SK-N-MC (cell line): ENCODE results near the gene C1orf122.

Experiments used
- EZH2 ChIP-seq: fragments of 200-600 bp; sonication (generic); IDR thresholded peaks from one replicate; pipeline ENCODE4 v1.6.1; 2017; ENCODE audit warnings: antibody characterized with exemption
- POLR2AphosphoS5 ChIP-seq: IDR thresholded peaks from 2 replicates; pipeline ENCODE4 v1.6.1; 2012; ENCODE audit warnings: mild to moderate bottlenecking, low read depth, low read length, borderline replicate concordance

DNA sequence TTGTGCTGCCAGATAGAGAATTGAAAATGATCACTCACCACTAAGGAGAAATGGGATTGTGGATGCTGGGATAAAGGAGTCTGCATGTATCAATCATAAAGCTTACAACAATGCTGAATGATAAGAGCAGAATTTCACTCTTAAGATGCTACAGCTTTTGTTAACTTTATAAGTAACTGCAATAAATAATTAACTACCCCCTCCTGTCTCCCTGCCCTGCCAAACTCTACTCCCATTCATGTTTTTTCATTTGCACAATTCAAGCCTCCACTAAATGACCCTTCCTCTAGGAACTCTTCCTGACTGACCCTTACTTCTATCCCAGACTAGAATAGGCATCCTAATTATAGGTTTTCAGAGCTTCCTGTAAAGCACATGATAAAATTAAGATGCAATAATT lies 36.9 kb downstream of the C1orf122 start:
- TF ChIP-seq EZH2 = no peak
- TF ChIP-seq POLR2AphosphoS5 = no peak
